Activated effector memory CD4-positive, alpha-beta T cell treated with anti-CD3 and anti-CD28 coated beads, Interleukin-2, amount 50 U/mL, for 16 hours (primary cell): ENCODE results near the gene GRID2.

Source experiments
- DNase-seq: peaks from one replicate; pipeline ENCODE4 v3.0.0-alpha.2; 2020

The GRID2 gene

GRCh38 chr4:93127489-93127888 is 823.7 kb downstream of the GRID2 start:
- no peak for DNase-seq

GRCh38 chr4:93132631-93133030 is 828.9 kb downstream of the GRID2 start:
- no peak for DNase-seq

- DNase-seq = no peak
Measured at GRCh38 chr4:93139118-93139517, 835.4 kb downstream of the GRID2 start.

- DNase-seq = no peak
Measured at GRCh38 chr4:93143902-93144301, 840.1 kb downstream of the GRID2 start.

DNA sequence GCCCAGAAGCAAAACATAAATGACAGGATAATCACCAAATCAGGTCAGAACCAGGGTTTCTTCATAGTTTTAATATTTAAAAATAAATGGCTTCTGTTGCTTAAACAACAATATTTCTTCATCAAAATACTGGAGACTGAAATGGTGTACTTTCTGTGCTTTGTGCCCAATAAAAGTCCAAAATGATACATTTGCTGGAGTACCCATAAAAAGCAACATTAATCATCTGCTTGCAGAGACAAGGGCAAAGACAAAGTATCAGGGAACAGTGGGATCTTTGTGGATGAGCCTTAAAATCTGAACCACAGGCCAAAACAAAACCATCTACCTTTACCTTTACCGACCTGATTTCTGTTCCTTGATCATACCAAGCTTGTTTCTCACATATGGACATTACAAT is 840.9 kb downstream of the GRID2 start:
- DNase-seq = no peak

- DNase-seq = no peak
Measured at GRCh38 chr4:93147524-93148212, 843.9 kb downstream of the GRID2 start.

- no peak for DNase-seq
Measured at GRCh38 chr4:93152491-93152890, 848.7 kb downstream of the GRID2 start.

DNA sequence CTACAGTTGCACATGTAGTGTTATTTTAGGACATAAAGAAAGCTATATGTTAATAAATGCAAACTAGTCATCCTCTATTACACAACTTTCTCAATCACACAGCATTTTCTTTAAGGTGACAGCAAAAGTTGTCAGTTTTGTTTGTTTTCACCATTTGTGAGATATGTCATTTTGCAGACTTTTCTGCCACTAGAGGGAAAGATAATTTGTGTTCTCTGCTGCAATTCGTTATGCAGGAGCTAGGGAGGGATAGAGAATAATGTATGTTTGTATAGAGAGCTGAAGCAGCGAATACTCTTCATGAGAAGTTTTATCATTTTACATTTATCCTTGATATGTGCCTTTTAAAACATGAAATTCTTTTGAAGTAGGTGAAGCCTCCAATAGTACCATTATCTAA is 854.2 kb downstream of the GRID2 start:
- DNase-seq = no peak

- no peak for DNase-seq
Measured at GRCh38 chr4:93168053-93168452, 864.3 kb downstream of the GRID2 start.

DNA sequence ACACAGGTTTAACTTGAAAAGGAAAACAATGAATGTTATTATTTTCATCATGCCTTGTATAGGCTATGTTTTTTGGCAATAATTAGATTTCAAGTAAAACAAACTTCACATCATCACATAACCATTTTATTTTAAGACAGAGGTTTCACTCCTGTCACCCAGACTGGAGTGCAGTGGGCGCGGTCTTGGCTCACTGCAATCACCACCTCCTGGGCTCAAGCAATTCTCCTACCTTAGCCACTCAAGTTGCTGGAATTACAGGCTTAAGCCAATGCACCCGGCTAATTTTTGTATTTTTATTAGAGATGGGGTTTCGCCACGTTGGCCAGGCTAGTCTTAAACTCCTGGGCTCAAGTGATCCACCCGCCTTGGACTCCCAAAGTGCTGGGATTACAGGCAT is 866.2 kb downstream of the GRID2 start:
- no peak for DNase-seq

- DNase-seq = no peak
Measured at GRCh38 chr4:93174598-93174997, 870.8 kb downstream of the GRID2 start.

DNA sequence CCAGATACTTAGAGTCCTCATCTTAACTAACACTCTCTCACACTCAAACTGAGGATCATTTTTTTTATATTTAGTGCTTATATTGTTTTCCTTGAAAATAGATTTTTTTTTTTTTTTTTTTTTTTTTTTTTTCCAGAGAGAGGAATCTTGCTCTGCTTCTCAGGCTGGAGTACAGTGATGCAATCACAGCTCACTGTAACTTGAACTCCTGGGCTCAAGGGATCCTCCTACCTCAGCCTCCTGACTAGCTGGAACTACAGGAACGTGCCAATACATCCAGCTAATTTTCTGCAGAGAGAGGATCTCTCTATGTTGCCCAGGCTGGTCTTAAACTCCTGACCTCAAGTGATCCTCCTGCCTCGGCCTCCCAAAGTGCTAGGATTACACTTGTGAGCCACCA is 874.5 kb downstream of the GRID2 start:
- DNase-seq = no peak

- DNase-seq = no peak
Measured at GRCh38 chr4:93179044-93179443, 875.3 kb downstream of the GRID2 start.

DNA sequence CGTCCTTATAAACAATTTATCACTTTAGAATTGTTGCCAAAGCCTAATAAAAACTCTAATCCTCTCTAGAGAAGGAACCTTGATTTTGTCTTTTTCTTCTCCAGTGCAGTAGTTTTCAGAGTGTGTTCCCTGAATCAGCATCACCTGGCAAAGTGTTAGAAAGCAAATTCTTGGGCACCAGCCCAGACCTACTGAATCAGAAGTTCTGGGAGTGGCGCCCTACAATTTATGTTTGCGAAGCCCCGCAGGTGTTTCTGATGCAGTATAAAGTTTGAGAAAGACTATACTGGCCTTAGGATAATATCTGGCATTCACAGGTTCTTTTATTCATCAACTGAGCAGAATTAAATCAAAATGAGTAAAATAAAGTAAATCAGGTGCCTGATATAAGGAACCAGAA is 879.0 kb downstream of the GRID2 start:
- DNase-seq = no peak

GRCh38 chr4:93183576-93183975 is 879.8 kb downstream of the GRID2 start:
- no peak for DNase-seq

DNA sequence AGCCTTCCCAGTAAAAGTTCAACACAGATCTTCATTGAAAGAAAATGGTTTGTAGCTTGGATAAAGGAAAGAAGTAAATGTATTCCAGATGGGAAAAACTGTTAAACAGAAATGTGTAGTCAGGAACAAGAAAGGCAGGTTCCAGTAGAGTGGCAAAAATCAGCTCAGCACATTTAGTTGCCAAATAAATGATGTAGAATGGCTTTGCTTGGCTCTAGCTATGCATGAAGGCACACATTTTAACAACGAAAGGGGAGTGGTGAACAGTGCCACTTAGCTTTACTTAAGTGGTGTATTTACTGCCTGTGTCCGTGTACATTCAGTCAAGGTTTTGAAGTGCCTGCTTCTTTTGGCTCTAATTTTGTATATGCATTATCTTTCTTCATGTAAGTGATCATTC is 880.3 kb downstream of the GRID2 start:
- DNase-seq = no peak

DNA sequence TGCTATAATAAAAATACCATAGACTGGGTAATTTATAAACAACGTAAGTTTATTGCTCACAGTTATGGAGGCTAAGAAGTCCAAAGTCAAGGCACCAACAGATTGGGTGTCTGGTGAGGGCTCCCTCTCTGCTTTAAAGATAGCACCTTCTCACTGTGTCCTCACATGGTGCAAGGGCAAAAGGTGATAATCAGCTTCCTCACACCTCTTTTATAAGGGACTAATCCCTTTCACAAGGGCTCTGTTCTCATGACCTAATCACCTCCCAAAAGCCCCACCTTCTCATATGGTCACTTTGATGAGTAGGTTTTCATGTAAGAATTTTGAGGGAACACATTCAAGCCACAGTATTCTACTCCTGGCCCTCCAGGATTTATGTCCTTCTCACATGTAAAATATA is 883.1 kb downstream of the GRID2 start:
- no peak for DNase-seq

DNA sequence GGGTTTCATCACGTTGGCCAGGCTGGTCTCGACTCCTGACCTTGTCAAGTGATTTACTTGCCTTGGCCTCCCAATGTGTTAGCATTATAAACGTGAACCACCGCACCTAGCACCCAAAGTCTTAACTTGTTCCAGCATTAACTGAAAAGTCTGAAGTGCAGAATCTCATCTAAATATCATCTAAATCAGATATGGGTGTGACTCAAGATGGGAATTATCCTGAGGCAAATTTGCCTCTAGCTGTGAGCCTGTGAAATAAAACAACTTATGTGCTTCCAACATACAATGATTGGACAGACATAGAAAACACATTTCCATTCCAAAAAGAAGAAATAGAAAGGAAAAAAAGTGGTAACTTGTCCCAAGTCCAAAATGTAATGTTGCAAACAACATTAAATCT is 883.7 kb downstream of the GRID2 start:
- DNase-seq = no peak

GRCh38 chr4:93187892-93188291 is 884.1 kb downstream of the GRID2 start:
- no peak for DNase-seq

DNA sequence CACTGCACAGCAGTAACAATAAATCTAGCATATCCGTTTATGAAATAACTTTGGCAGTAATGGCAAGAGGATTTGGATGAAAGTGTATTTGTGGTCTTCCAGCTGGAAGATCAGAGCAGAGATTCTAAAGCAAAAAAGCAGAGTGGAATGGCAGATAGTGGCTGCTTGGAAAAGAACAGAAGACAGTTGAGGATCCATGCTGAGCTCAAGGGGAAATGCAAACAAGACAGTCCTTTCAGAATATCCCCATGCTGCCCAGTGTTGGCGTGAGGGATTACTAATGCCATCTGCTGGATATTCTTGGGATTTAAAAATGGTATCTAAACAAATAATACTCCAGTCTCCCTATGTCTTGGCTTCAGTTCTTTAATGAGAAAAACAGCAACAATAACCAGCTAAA is 895.7 kb downstream of the GRID2 start:
- DNase-seq = no peak

DNA sequence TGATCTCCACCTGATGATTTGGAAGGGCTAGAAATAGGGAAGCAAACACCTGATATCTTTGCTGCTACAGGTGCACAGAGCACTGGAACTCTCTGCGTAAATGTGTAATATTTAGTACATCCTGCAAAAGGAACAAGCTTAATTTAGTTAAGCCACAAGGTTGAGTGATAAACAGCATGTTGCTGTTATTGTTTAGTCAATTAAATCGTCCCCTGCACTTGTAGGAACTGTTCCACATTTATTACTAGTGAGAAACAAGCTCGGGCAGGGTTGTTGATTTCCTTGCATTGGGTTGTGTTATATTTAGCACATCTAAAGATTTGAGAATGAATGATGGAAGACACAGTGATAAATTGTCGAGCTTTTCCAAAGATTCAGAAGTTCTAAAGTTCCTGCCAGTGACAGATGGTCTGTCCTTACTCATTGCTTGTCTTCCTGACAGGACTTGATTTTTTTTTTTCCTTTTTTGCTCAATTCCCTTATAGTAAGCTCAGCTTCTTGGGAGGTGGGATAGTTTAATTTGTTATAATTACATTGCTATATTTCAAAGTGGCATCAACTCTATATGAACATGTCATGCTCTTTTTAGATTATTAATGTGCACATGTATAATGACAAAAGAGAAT is 897.8 kb downstream of the GRID2 start:
- no peak for DNase-seq

GRCh38 chr4:93203708-93204107 is 899.9 kb downstream of the GRID2 start:
- DNase-seq = no peak

DNA sequence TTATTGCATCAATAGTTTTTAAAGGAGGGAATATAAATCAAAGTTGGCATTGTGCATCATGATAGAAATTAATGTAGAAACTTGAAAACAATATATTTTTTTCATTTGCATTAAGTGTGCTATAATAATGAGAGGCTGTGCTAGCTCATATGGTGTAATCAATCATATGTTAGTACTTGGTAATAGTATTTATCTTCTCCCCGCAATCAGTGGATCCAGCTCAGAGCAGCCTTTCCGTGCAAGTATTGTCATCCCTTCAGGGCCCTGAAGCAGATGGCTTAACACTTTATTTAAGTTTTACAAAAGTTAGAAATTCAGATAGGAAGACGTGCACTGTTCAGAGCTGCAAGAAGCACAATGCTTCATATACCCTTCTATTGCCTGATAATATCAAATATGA is 908.5 kb downstream of the GRID2 start:
- no peak for DNase-seq

DNA sequence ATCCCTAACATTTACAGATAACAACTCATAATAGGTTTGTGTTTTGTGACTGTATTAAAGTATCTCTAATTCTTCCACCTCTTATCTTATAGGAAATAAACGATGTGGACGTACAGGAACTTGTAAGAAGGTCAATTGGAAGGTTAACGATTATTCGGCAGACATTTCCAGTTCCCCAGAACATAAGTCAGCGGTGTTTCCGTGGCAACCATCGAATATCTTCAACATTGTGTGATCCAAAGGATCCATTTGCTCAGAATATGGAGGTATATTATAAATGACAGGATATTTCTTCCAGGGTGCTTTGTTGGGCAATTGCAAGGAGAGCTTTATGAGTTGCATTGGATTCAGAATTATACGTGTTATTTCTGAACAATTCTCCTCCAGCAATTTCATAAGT is 912.9 kb downstream of the GRID2 start:
- DNase-seq = no peak

DNA sequence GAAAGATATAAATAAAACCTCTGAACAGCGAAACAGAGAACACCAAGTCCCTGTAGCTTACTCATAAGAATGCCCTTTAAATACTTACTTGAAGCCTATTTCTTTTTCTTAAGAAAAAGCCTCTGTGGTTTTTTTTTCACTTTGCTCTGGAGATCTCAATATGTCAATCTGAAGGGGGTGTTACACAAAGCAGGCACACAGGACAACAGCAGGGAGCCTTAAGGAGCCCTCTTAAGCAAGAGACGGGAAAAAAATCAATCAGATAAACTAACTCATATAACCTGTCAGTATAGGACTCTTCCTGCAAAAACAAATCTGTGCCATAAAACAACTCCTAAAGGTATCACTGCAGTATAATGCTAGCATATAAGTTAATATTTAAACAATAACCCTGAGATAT is 913.7 kb downstream of the GRID2 start:
- DNase-seq = no peak
